Measurements from ENCODE around the gene FAM83B.

The FAM83B gene

GRCh38 chr6:54898767-54899166 is 52.2 kb downstream of the FAM83B start (continued):
- TF ChIP-seq BCL11B (tag by site-specific recombination; IDR thresholded peaks at IDR 0.05; ENCODE audit: low read depth), result no peak
- TF ChIP-seq ZNF10 (tag by site-specific recombination; IDR thresholded peaks at IDR 0.05), result no peak
- TF ChIP-seq ZBTB49 (tag by site-specific recombination; IDR thresholded peaks at IDR 0.05; ENCODE audit: low read depth), result no peak
- no peak for TF ChIP-seq ZNF677 (tag by site-specific recombination; IDR thresholded peaks at IDR 0.05)
- no peak for TF ChIP-seq WT1 (tag by site-specific recombination; IDR thresholded peaks at IDR 0.05)
- no peak for TF ChIP-seq ZNF707 (tag by site-specific recombination; IDR thresholded peaks at IDR 0.05)
- TF ChIP-seq ZNF777 (tag by site-specific recombination; IDR thresholded peaks at IDR 0.05; ENCODE audit: borderline replicate concordance), result no peak
- TF ChIP-seq REPIN1 (tag by site-specific recombination; IDR thresholded peaks at IDR 0.05; ENCODE audit: low read depth), result no peak

DNA sequence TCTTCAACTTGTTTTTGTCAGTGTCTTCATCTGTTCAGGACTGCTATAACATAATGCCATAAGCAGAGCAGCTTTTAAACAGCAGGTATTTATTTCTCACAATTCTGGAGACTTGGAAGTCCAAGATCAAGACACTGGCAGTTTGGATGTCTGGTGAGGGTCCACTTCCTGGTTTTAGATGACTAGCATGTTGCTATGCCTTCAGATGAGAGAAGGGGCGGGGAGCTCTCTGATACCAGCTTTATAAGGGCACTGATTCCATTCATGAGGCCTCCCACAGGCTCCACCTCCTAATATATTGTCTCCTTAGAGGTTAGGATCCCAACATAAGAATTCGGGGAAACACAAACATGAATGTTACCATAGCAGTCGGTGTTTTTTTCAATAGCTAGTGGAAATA is 52.9 kb downstream of the FAM83B start:
- CTCF ChIA-PET, result interaction anchor here (0.7 kb wide), 1 partner anchor 43 kb away, joined by 3 read pairs; no protein-coding TSS in a partner anchor

DNA sequence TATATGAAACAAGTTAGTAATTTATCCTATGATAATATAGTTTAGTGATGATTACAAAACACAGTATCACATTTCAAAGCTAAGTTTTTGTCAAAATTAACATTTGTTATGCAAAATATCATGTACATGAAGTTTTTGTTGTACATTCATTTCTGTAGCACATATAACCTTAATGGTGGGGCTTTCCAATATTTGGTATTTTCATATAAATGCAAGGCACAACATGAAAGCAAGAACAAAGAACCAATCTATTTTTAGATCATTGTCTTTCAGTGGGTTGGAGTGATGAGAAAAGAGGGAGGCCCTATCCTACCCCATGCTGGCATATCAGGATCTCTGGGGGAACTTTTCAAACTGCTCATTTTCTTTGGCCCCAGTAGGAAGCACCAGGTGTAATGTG is 53.4 kb downstream of the FAM83B start:
- Histone ChIP-seq H3K9me3 (ENCODE audit: control insufficient read depth, insufficient read depth, low read depth, low read length) (no peaks in the 10 kb centered on the region), H3K4me1 (ENCODE audit: control insufficient read depth, insufficient read depth, low read length) (peaks cover 20% of the 10 kb centered on the region), H3K27ac (ENCODE audit: extremely low read depth, low read depth, low read length) (no peak overlapping the region), H3K36me3 (ENCODE audit: control insufficient read depth in 2 of 2, insufficient read depth in 1 of 2, low read length in 2 of 2) (no peaks in the 10 kb centered on the region), H3K4me3 (ENCODE audit: low read depth, low read length) (no peak overlapping the region)
- POLR2A ChIA-PET, result no interaction called here
- TF ChIP-seq, protein P1, sequence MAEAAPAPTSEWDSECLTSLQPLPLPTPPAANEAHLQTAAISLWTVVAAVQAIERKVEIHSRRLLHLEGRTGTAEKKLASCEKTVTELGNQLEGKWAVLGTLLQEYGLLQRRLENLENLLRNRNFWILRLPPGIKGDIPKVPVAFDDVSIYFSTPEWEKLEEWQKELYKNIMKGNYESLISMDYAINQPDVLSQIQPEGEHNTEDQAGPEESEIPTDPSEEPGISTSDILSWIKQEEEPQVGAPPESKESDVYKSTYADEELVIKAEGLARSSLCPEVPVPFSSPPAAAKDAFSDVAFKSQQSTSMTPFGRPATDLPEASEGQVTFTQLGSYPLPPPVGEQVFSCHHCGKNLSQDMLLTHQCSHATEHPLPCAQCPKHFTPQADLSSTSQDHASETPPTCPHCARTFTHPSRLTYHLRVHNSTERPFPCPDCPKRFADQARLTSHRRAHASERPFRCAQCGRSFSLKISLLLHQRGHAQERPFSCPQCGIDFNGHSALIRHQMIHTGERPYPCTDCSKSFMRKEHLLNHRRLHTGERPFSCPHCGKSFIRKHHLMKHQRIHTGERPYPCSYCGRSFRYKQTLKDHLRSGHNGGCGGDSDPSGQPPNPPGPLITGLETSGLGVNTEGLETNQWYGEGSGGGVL (tag by site-specific recombination; IDR thresholded peaks at IDR 0.05), result no peak
- TF ChIP-seq ZNF677 (tag by site-specific recombination; IDR thresholded peaks at IDR 0.05) (no peak), ZNF416 (tag by site-specific recombination; IDR thresholded peaks at IDR 0.05) (no peak), AEBP2 (tag by site-specific recombination; IDR thresholded peaks at IDR 0.05; ENCODE audit: borderline replicate concordance) (no peak), EGR2 (tag by site-specific recombination; IDR thresholded peaks at IDR 0.05; ENCODE audit: low read depth) (no peak), ZNF366 (tag by site-specific recombination; conservative IDR thresholded peaks at IDR 0.05) (no peak), TRIM28 (IDR thresholded peaks at IDR 0.05; ENCODE audit: borderline replicate concordance, low read length) (no peak)
- CTCF ChIA-PET, result interaction anchor here (0.7 to 0.9 kb wide), 2 partner anchors 44 to 181 kb away, joined by 3 to 5 read pairs; no protein-coding TSS in a partner anchor

More for the DNA sequence above, 52.9 kb downstream of the FAM83B start:
- H3K4me1 ChIP-seq (ENCODE audit: control insufficient read depth, insufficient read depth, low read length), result peaks cover 20% of the 10 kb centered on the region
- H3K36me3 ChIP-seq (ENCODE audit: control insufficient read depth in 2 of 2, insufficient read depth in 1 of 2, low read length in 2 of 2), result no peaks in the 10 kb centered on the region
- TF ChIP-seq ZNF514 (tag by site-specific recombination; IDR thresholded peaks at IDR 0.05) (no peak), ZNF585B (tag by site-specific recombination; IDR thresholded peaks at IDR 0.05) (no peak), ZNF311 (tag by site-specific recombination; IDR thresholded peaks at IDR 0.05; ENCODE audit: borderline replicate concordance) (no peak), ZNF530 (tag by site-specific recombination; IDR thresholded peaks at IDR 0.05; ENCODE audit: low read depth) (no peak), ZNF18 (tag by site-specific recombination; IDR thresholded peaks at IDR 0.05) (no peak), ZNF610 (tag by site-specific recombination; IDR thresholded peaks at IDR 0.05; ENCODE audit: borderline replicate concordance) (no peak)
- H3K4me3 ChIP-seq (ENCODE audit: low read depth, low read length), result no peak overlapping the region
- POLR2A ChIA-PET, result no interaction called here
- H3K27ac ChIP-seq (ENCODE audit: extremely low read depth, low read depth, low read length), result no peak overlapping the region
- H3K9me3 ChIP-seq (ENCODE audit: control insufficient read depth, insufficient read depth, low read depth, low read length), result no peaks in the 10 kb centered on the region

Data from HEK293 (cell line).